ENCODE measurements around the gene PLD6.

The PLD6 gene

GRCh38 chr17:17226451-17227265 lies 20.5 kb upstream of the PLD6 start:
- no peak for DNase-seq

- DNase-seq = no peak
These were observed 19.8 kb upstream of the PLD6 start for GRCh38 chr17:17225901-17226300.

- no peak for DNase-seq
These were observed 18.0 kb upstream of the PLD6 start for GRCh38 chr17:17224137-17224536.

GRCh38 chr17:17223736-17224135 lies 17.6 kb upstream of the PLD6 start:
- DNase-seq = no peak

- DNase-seq = no peak
These were observed 15.2 kb upstream of the PLD6 start for GRCh38 chr17:17221329-17221728.

GRCh38 chr17:17220529-17220928 lies 14.4 kb upstream of the PLD6 start:
- DNase-seq = no peak

- DNase-seq = no peak
These were observed 11.9 kb upstream of the PLD6 start for GRCh38 chr17:17217995-17218394.

- DNase-seq = no peak
These were observed 10.6 kb upstream of the PLD6 start for GRCh38 chr17:17216776-17217175.

GRCh38 chr17:17216236-17216635 lies 10.1 kb upstream of the PLD6 start:
- no peak for DNase-seq

- no peak for DNase-seq
These were observed 9.4 kb upstream of the PLD6 start for GRCh38 chr17:17215575-17215974.

- DNase-seq = no peak
These were observed 8.7 kb upstream of the PLD6 start for GRCh38 chr17:17214646-17215436.

- DNase-seq = no peak
These were observed 7.6 kb upstream of the PLD6 start for GRCh38 chr17:17213775-17214174.

GRCh38 chr17:17207998-17208397 lies 1.9 kb upstream of the PLD6 start:
- no peak for DNase-seq

GRCh38 chr17:17206913-17207335 lies 791 bp upstream of the PLD6 start:
- peak; percentile 60 for DNase-seq

- DNase-seq = peak; percentile 50
These were observed 587 bp downstream of the PLD6 start for GRCh38 chr17:17205368-17206123.

- DNase-seq = no peak
These were observed 1.4 kb downstream of the PLD6 start for GRCh38 chr17:17204635-17205231.

GRCh38 chr17:17204041-17204591 lies 2.0 kb downstream of the PLD6 start:
- DNase-seq = no peak

- DNase-seq = no peak
These were observed 2.9 kb downstream of the PLD6 start for GRCh38 chr17:17203173-17203730.

GRCh38 chr17:17201907-17202306 lies 4.2 kb downstream of the PLD6 start:
- no peak for DNase-seq

GRCh38 chr17:17201271-17201670 lies 4.9 kb downstream of the PLD6 start:
- DNase-seq = no peak

GRCh38 chr17:17200831-17201230 lies 5.3 kb downstream of the PLD6 start:
- no peak for DNase-seq

- DNase-seq = no peak
These were observed 5.8 kb downstream of the PLD6 start for GRCh38 chr17:17200311-17200710.

Measured in SHP77 treated with DMSO at 0.1 percent for 48 hours (cell line).